Measurements from ENCODE around the gene OSBPL9.
"Not testable (repeated sequence)": the region's sequence is repeated elsewhere in the genome, so short reads cannot be mapped to it uniquely, and the experiment has no call there.

OSBPL9 gene

GRCh38 chr1:51818487-51818886 lies 201.6 kb downstream of the OSBPL9 start:
- no peak for DNase-seq

- not testable (repeated sequence) for DNase-seq
Measured at GRCh38 chr1:51819021-51819420, 202.1 kb downstream of the OSBPL9 start.

- no peak for DNase-seq
Measured at GRCh38 chr1:51819810-51820209, 202.9 kb downstream of the OSBPL9 start.

GRCh38 chr1:51829058-51829457 lies 212.2 kb downstream of the OSBPL9 start:
- DNase-seq, result no peak

GRCh38 chr1:51833700-51834099 lies 216.8 kb downstream of the OSBPL9 start:
- no peak for DNase-seq

DNA sequence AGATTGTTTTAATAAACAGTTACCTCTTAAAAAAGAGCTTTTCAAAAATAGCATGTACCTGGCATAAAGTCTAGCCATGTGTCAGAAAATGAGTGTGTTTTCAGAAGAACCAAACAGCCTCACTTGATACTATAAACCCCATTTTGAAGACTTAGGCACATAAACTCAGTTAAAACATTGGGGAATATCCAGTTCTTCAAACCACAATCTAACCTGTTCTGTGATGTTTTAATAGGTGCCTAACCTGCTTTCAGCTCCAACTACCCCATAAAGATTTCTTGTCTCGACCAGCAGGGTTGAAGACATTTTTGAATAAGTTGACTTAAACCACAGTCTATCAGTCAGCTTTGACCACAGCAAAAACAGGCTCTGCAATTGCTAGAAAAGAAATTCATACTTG lies 220.4 kb downstream of the OSBPL9 start:
- DNase-seq, result no peak
